Muscle of leg (tissue), 11 donors: Measurements from ENCODE around the gene SPRED3. TPM values are rescaled to one million over a fixed set of nuclear protein-coding genes. Genes with fewer than 3 reads are reported as not detected.
"Not testable (repeated sequence)": the region's sequence is repeated elsewhere in the genome, so short reads cannot be mapped to it uniquely, and the experiment has no call there.

Source experiments
- DNase-seq: peaks from one replicate; pipeline ENCODE4 v3.0.0; 2013
- H3K27ac ChIP-seq: one replicate; pipeline ENCODE4 v1.5.1; 2013; ENCODE audit warnings: mild to moderate bottlenecking, low read length, control low read depth
- H3K27me3 ChIP-seq: one replicate; pipeline ENCODE4 v1.6.1; 2013; ENCODE audit warnings: low read length; ENCODE audit not compliant: control insufficient read depth, insufficient read depth
- H3K36me3 ChIP-seq: one replicate; pipeline ENCODE4 v1.6.1; 2013; ENCODE audit warnings: low read length; ENCODE audit not compliant: control insufficient read depth, insufficient read depth
- H3K4me1 ChIP-seq: one replicate; pipeline ENCODE4 v1.6.1; 2013; ENCODE audit warnings: low read length; ENCODE audit not compliant: control insufficient read depth, insufficient read depth
- H3K4me3 ChIP-seq: one replicate; pipeline ENCODE4 v1.5.1; 2013; ENCODE audit warnings: low read length, control low read depth
- H3K9me3 ChIP-seq: replicated peaks from 2 replicates; pipeline ENCODE4 v1.6.1; 2013; ENCODE audit warnings: low read depth, low read length; ENCODE audit not compliant: control insufficient read depth
- WGBS: methylation state at CpG from one replicate; pipeline ENCODE4 v1.1.5; 2013; ENCODE audit warnings: missing lambda C conversion rate; ENCODE audit not compliant: insufficient coverage; 5-methylcytosine and 5-hydroxymethylcytosine counted together
- polyA plus RNA-seq, 8 donors: library from polyadenylated mRNA; unstranded; fragments of 120-200 nt; gene quantifications; one replicate each; pipeline versions ENCODE4 v1.2.1 to v1.2.3, GENCODE V29; 2013; ENCODE audit warnings: inconsistent platforms in 1 of 8, low replicate concordance in 1 of 8; ENCODE audit not compliant: insufficient read length in 8 of 8, insufficient read depth in 1 of 8
- total RNA-seq: library from RNA; stranded (reverse); fragments of 120-200 nt; gene quantifications from one replicate; pipeline ENCODE4 v1.2.4, GENCODE V29; 2013

SPRED3 gene
- total and polyA plus RNA-seq, 9 donors: 0.09 to 0.87 (median 0.41) TPM

GRCh38 chr19:38402967-38403674 is 14.6 kb downstream of the SPRED3 start, which contains the start of gene FAM98C:
Gene FAM98C (plus strand): TSS chr19:38403093. CDS start chr19:38403154, 61 bp downstream.
- WGBS: under 1% methylated on average over 82 of the region's 82 CpGs
- Histone ChIP-seq H3K4me1 (peaks cover 8% of the 10 kb centered on the region), H3K4me3 (peak within 1 kb of the TSS; percentile 83), H3K9me3 (no peaks in the 10 kb centered on the region), H3K27me3 (peaks cover 18% of the 10 kb centered on the region), H3K36me3 (peaks cover 17% of the 10 kb centered on the region), H3K27ac (peak within 1 kb of the TSS; percentile 40)
- DNase-seq: peak; percentile 99

GRCh38 chr19:38404858-38405257 is 16.4 kb downstream of the SPRED3 start:
- peaks cover 9% of the 10 kb centered on the region for H3K4me1 ChIP-seq
- WGBS: 100% methylated on average over 2 of the region's 6 CpGs
- H3K4me3 ChIP-seq: no peak overlapping the region
- H3K27me3 ChIP-seq: peaks cover 3% of the 10 kb centered on the region
- H3K9me3 ChIP-seq: no peaks in the 10 kb centered on the region
- no peak overlapping the region for H3K27ac ChIP-seq
- DNase-seq: no peak
- H3K36me3 ChIP-seq: peaks cover 22% of the 10 kb centered on the region

- no peak overlapping the region for H3K27ac ChIP-seq
- no peaks in the 10 kb centered on the region for H3K9me3 ChIP-seq
- WGBS: 88% methylated on average over 4 of the region's 8 CpGs
- H3K4me3 ChIP-seq: no peak overlapping the region
- no peaks in the 10 kb centered on the region for H3K27me3 ChIP-seq
- H3K4me1 ChIP-seq: peaks cover 12% of the 10 kb centered on the region
- peaks cover 22% of the 10 kb centered on the region for H3K36me3 ChIP-seq
- DNase-seq: no peak
Observed at GRCh38 chr19:38405276-38405675, 16.8 kb downstream of the SPRED3 start.

- WGBS: 30% methylated on average over 6 of the region's 7 CpGs
- Histone ChIP-seq H3K9me3 (no peaks in the 10 kb centered on the region), H3K36me3 (peaks cover 20% of the 10 kb centered on the region), H3K27ac (no peak overlapping the region), H3K4me1 (peaks cover 14% of the 10 kb centered on the region), H3K27me3 (no peaks in the 10 kb centered on the region), H3K4me3 (no peak overlapping the region)
- peak; percentile 88 for DNase-seq
Observed at GRCh38 chr19:38409631-38410133, 21.2 kb downstream of the SPRED3 start.

GRCh38 chr19:38410407-38410806 is 21.9 kb downstream of the SPRED3 start:
- Histone ChIP-seq H3K4me1 (peaks cover 14% of the 10 kb centered on the region), H3K36me3 (peaks cover 13% of the 10 kb centered on the region)
- WGBS: 86% methylated on average over 1 of the region's 6 CpGs
- H3K27ac ChIP-seq, DNase-seq, H3K4me3 ChIP-seq, H3K27me3 ChIP-seq, H3K9me3 ChIP-seq: not testable (repeated sequence)

- H3K4me3 ChIP-seq: no peak overlapping the region
- 71% methylated on average over 4 of the region's 13 CpGs for WGBS
- H3K4me1 ChIP-seq: peaks cover 14% of the 10 kb centered on the region
- H3K27me3 ChIP-seq: no peaks in the 10 kb centered on the region
- H3K27ac ChIP-seq: no peak overlapping the region
- H3K36me3 ChIP-seq: peaks cover 8% of the 10 kb centered on the region
- no peak for DNase-seq
- H3K9me3 ChIP-seq: no peaks in the 10 kb centered on the region
Observed at GRCh38 chr19:38411041-38411712, 22.7 kb downstream of the SPRED3 start.

- not testable (repeated sequence) for H3K4me3 ChIP-seq, H3K9me3 ChIP-seq, H3K27ac ChIP-seq, H3K36me3 ChIP-seq, H3K27me3 ChIP-seq, DNase-seq
- WGBS: 100% methylated on average over 2 of the region's 5 CpGs
- peaks cover 14% of the 10 kb centered on the region for H3K4me1 ChIP-seq
Observed at GRCh38 chr19:38411898-38412297, 23.4 kb downstream of the SPRED3 start.

GRCh38 chr19:38412491-38412890 is 24.0 kb downstream of the SPRED3 start:
- Histone ChIP-seq H3K36me3 (peaks cover 5% of the 10 kb centered on the region), H3K27me3 (no peaks in the 10 kb centered on the region), H3K9me3 (no peaks in the 10 kb centered on the region), H3K4me3 (no peak overlapping the region), H3K27ac (peak overlapping the region; percentile 31), H3K4me1 (peaks cover 20% of the 10 kb centered on the region)
- 86% methylated on average over 7 of the region's 8 CpGs for WGBS
- DNase-seq: no peak

GRCh38 chr19:38412961-38413360 is 24.5 kb downstream of the SPRED3 start:
- peaks cover 25% of the 10 kb centered on the region for H3K4me1 ChIP-seq
- H3K27ac ChIP-seq: peak overlapping the region; percentile 31
- no peak for DNase-seq
- no peaks in the 10 kb centered on the region for H3K9me3 ChIP-seq
- H3K27me3 ChIP-seq: peaks cover 1% of the 10 kb centered on the region
- peaks cover 5% of the 10 kb centered on the region for H3K36me3 ChIP-seq
- WGBS: 73% methylated on average over 2 of the region's 11 CpGs
- H3K4me3 ChIP-seq: no peak overlapping the region

- no peak for DNase-seq
- Histone ChIP-seq H3K27me3 (peaks cover 5% of the 10 kb centered on the region), H3K4me1 (peaks cover 29% of the 10 kb centered on the region), H3K36me3 (peaks cover 5% of the 10 kb centered on the region), H3K27ac (no peak overlapping the region), H3K9me3 (no peaks in the 10 kb centered on the region), H3K4me3 (no peak overlapping the region)
- 72% methylated on average over 2 of the region's 6 CpGs for WGBS
Observed at GRCh38 chr19:38413416-38413815, 24.9 kb downstream of the SPRED3 start.
